H9 (cell line): Measurements from ENCODE around the gene BCAS3. TPM values are rescaled to one million over a fixed set of nuclear protein-coding genes. Genes with fewer than 3 reads are reported as not detected.

Source experiments
- DNase-seq: peaks from one replicate; pipeline ENCODE4 v3.0.0-alpha.2; 2017
- H2AFZ ChIP-seq: one replicate; pipeline ENCODE4 v1.6.1; 2013; ENCODE audit warnings: mild to moderate bottlenecking, low read length, control low read depth, moderate library complexity
- H2AK5ac ChIP-seq: 2 replicates; pipeline ENCODE4 v1.6.1; 2013; ENCODE audit warnings: low read length, control low read depth, mixed read lengths; ENCODE audit not compliant: insufficient read length
- H2BK120ac ChIP-seq: one replicate; pipeline ENCODE4 v1.6.1; 2013; ENCODE audit warnings: low read depth, mild to moderate bottlenecking, low read length, control low read depth, inconsistent platforms; ENCODE audit not compliant: poor library complexity, severe bottlenecking
- H2BK12ac ChIP-seq: 2 replicates; pipeline ENCODE4 v1.6.1; 2013; ENCODE audit warnings: low read length, control low read depth, mixed read lengths, low read depth; ENCODE audit not compliant: insufficient read length
- H2BK15ac ChIP-seq: 2 replicates; pipeline ENCODE4 v1.6.1; 2013; ENCODE audit warnings: low read depth, low read length, control low read depth
- H2BK20ac ChIP-seq: one replicate; pipeline ENCODE4 v1.6.1; 2013; ENCODE audit warnings: low read depth, mild to moderate bottlenecking, low read length, control low read depth, inconsistent platforms; ENCODE audit not compliant: poor library complexity, severe bottlenecking
- H2BK5ac ChIP-seq: 2 replicates; pipeline ENCODE4 v1.6.1; 2013; ENCODE audit warnings: low read length, control low read depth, mixed read lengths; ENCODE audit not compliant: insufficient read length
- H3K14ac ChIP-seq: 2 replicates; pipeline ENCODE4 v1.6.1; 2013; ENCODE audit warnings: low read length, control low read depth; ENCODE audit not compliant: insufficient read depth
- H3K18ac ChIP-seq: 2 replicates; pipeline ENCODE4 v1.6.1; 2013; ENCODE audit warnings: low read depth, mild to moderate bottlenecking, mixed read lengths, low read length, control low read depth; ENCODE audit not compliant: insufficient read length
- H3K23ac ChIP-seq: 2 replicates; pipeline ENCODE4 v1.6.1; 2013; ENCODE audit warnings: low read length, control low read depth, mixed read lengths, low read depth; ENCODE audit not compliant: insufficient read length
- H3K23me2 ChIP-seq: 2 replicates; pipeline ENCODE4 v1.6.1; 2013; ENCODE audit warnings: low read depth, mild to moderate bottlenecking, mixed read lengths, low read length, control low read depth; ENCODE audit not compliant: insufficient read length, poor library complexity, severe bottlenecking
- H3K27ac ChIP-seq: 2 replicates; pipeline ENCODE4 v1.5.1; 2013; ENCODE audit warnings: low read length, control low read depth, mixed read lengths, low read depth; ENCODE audit not compliant: insufficient read length
- H3K27me3 ChIP-seq: 2 replicates; pipeline ENCODE4 v1.6.1; 2013; ENCODE audit warnings: low read length, control low read depth, inconsistent platforms; ENCODE audit not compliant: insufficient read depth
- H3K4ac ChIP-seq: 2 replicates; pipeline ENCODE4 v1.6.1; 2013; ENCODE audit warnings: low read depth, mild to moderate bottlenecking, control low read depth, inconsistent platforms, low read length, moderate library complexity
- H3K4me1 ChIP-seq: 2 replicates; pipeline ENCODE4 v1.6.1; 2013; ENCODE audit warnings: low read length, control low read depth, inconsistent platforms; ENCODE audit not compliant: insufficient read depth
- H3K4me2 ChIP-seq: 2 replicates; pipeline ENCODE4 v1.6.1; 2013; ENCODE audit warnings: low read length, control low read depth, mixed read lengths; ENCODE audit not compliant: insufficient read length, insufficient read depth
- H3K56ac ChIP-seq: 2 replicates; pipeline ENCODE4 v1.6.1; 2013; ENCODE audit warnings: low read depth, mild to moderate bottlenecking, mixed read lengths, low read length, control low read depth; ENCODE audit not compliant: insufficient read length
- H3K79me1 ChIP-seq: 2 replicates; pipeline ENCODE4 v1.6.1; 2013; ENCODE audit warnings: low read depth, mild to moderate bottlenecking, moderate library complexity, low read length, control low read depth, inconsistent platforms; ENCODE audit not compliant: insufficient read depth, poor library complexity, severe bottlenecking
- H3K79me2 ChIP-seq: 2 replicates; pipeline ENCODE4 v1.6.1; 2013; ENCODE audit warnings: low read length, control low read depth, inconsistent platforms; ENCODE audit not compliant: insufficient read depth
- H3K9ac ChIP-seq: 2 replicates; pipeline ENCODE4 v1.6.1; 2013; ENCODE audit warnings: low read length, control low read depth, mixed read lengths; ENCODE audit not compliant: insufficient read length; ENCODE audit errors: extremely low read depth
- H3K9me3 ChIP-seq: one replicate; pipeline ENCODE4 v1.6.1; 2013; ENCODE audit warnings: low read depth, low read length, inconsistent platforms; ENCODE audit not compliant: control insufficient read depth
- H3T11ph ChIP-seq: one replicate; pipeline ENCODE4 v1.6.1; 2013; ENCODE audit warnings: mild to moderate bottlenecking, low read length, control low read depth, inconsistent platforms
- H4K20me1 ChIP-seq: one replicate; pipeline ENCODE4 v1.6.1; 2013; ENCODE audit not compliant: control insufficient read depth, insufficient read length, insufficient read depth
- H4K5ac ChIP-seq: 2 replicates; pipeline ENCODE4 v1.6.1; 2013; ENCODE audit warnings: low read depth, mild to moderate bottlenecking, mixed read lengths, low read length, control low read depth; ENCODE audit not compliant: insufficient read length
- H4K8ac ChIP-seq: replicated peaks from 2 replicates; pipeline ENCODE4 v1.6.1; 2013; ENCODE audit warnings: low read length, control low read depth, mixed read lengths, low read depth; ENCODE audit not compliant: insufficient read length
- H4K91ac ChIP-seq: 2 replicates; pipeline ENCODE4 v1.6.1; 2013; ENCODE audit warnings: low read depth, mild to moderate bottlenecking, moderate library complexity, mixed read lengths, low read length, control low read depth; ENCODE audit not compliant: insufficient read length
- H3K27ac Mint-ChIP-seq, 3 experiments: 2 replicates in 2 of 3; 3 replicates in 1 of 3; pipeline ENCODE4 v1.8.0; 2020 to 2021; ENCODE audit warnings: mixed read lengths in 3 of 3, mild to moderate bottlenecking in 1 of 3, moderate library complexity in 1 of 3
- H3K27me3 Mint-ChIP-seq: 2 replicates; pipeline ENCODE4 v1.8.0; 2021; ENCODE audit warnings: low read depth, mild to moderate bottlenecking, moderate library complexity, mixed read lengths
- H3K36me3 Mint-ChIP-seq, 3 experiments: 2 replicates in 2 of 3; 3 replicates in 1 of 3; pipeline ENCODE4 v1.8.0; 2020 to 2021; ENCODE audit warnings: low read depth in 3 of 3, mixed read lengths in 3 of 3; ENCODE audit not compliant: insufficient read depth in 1 of 3
- H3K4me1 Mint-ChIP-seq, 2 experiments: 2 replicates each; pipeline ENCODE4 v1.8.0; 2020; ENCODE audit warnings: mixed read lengths in 2 of 2
- H3K4me3 Mint-ChIP-seq, 2 experiments: 2 replicates in 1 of 2; 3 replicates in 1 of 2; pipeline ENCODE4 v1.8.0; 2020 to 2021; ENCODE audit warnings: mild to moderate bottlenecking in 2 of 2, mixed read lengths in 2 of 2, moderate library complexity in 1 of 2
- H3K9me3 Mint-ChIP-seq, 2 experiments: 2 replicates in 1 of 2; 3 replicates in 1 of 2; pipeline ENCODE4 v1.8.0; 2020; ENCODE audit warnings: mild to moderate bottlenecking in 2 of 2, mixed read lengths in 2 of 2, moderate library complexity in 1 of 2
- WGBS: extraction: QIAGEN DNeasy Blood & Tissue Kit; methylation state at CpG from one replicate; pipeline ENCODE4 v1.1.7; 2013; ENCODE audit warnings: missing lambda C conversion rate, low lambda C conversion rate, mixed read lengths; ENCODE audit not compliant: insufficient read length; ENCODE audit errors: extremely low coverage; 5-methylcytosine and 5-hydroxymethylcytosine counted together
- total RNA-seq: library from RNA; stranded (reverse); gene quantifications from 2 replicates; pipeline ENCODE4 v1.2.1, GENCODE V29; 2021
- TF ChIP-seq, protein P1 (sequence below): fragments of 200-600 bp; sonication (generic); conservative IDR thresholded peaks from 3 replicates; pipeline ENCODE4 v1.8.0; 2021; ENCODE audit warnings: antibody characterized with exemption, mild to moderate bottlenecking

The BCAS3 gene
- total RNA-seq, 1 experiment from 2014 or later: 22.4 TPM

DNA sequence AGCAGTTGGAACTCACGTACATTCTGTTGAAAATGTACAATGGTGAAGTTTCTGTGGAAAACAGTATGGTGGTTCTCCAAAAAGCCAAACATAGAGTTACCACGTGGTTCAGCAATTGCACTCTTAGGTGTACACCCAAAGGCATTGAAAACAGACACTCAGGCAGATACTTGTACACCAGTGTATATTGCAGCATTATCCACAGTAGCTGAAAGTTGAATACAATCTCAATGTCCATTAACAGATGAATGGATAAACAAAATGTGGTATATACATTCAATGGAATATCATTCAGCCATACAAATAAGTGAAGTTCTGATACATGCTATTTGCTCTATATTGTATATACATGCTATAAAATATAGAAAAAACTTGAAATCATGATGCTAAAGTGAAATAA lies 745.2 kb downstream of the BCAS3 start:
- H3K4me1 Mint-ChIP-seq: peaks cover 7% of the 10 kb centered on the region in 2 experiments
- peaks cover 60% of the 10 kb centered on the region for H3K27me3 Mint-ChIP-seq
- no CpG with 5 or more reads among the region's 2 CpGs for WGBS

More for the DNA sequence above, 745.2 kb downstream of the BCAS3 start:
- H3K4ac ChIP-seq: no peak overlapping the region
- no peak overlapping the region for H3T11ph ChIP-seq
- no peaks in the 10 kb centered on the region for H3K9me3 ChIP-seq
- no peak overlapping the region for H4K91ac ChIP-seq
- H3K23me2 ChIP-seq: no peaks in the 10 kb centered on the region
- H2BK20ac ChIP-seq: no peak overlapping the region
- H2BK5ac ChIP-seq: no peak overlapping the region
- H4K8ac ChIP-seq: no peak overlapping the region
- H2BK120ac ChIP-seq: no peak overlapping the region
- no peak overlapping the region for H3K27ac ChIP-seq
- H2AK5ac ChIP-seq: no peak overlapping the region
- no peak overlapping the region for H2AFZ ChIP-seq
- H3K56ac ChIP-seq: no peak overlapping the region
- H3K79me2 ChIP-seq: no peaks in the 10 kb centered on the region
- no peak overlapping the region for H3K14ac ChIP-seq
- H2BK12ac ChIP-seq: no peak overlapping the region
- no peaks in the 10 kb centered on the region for H4K20me1 ChIP-seq
- TF ChIP-seq, protein P1, sequence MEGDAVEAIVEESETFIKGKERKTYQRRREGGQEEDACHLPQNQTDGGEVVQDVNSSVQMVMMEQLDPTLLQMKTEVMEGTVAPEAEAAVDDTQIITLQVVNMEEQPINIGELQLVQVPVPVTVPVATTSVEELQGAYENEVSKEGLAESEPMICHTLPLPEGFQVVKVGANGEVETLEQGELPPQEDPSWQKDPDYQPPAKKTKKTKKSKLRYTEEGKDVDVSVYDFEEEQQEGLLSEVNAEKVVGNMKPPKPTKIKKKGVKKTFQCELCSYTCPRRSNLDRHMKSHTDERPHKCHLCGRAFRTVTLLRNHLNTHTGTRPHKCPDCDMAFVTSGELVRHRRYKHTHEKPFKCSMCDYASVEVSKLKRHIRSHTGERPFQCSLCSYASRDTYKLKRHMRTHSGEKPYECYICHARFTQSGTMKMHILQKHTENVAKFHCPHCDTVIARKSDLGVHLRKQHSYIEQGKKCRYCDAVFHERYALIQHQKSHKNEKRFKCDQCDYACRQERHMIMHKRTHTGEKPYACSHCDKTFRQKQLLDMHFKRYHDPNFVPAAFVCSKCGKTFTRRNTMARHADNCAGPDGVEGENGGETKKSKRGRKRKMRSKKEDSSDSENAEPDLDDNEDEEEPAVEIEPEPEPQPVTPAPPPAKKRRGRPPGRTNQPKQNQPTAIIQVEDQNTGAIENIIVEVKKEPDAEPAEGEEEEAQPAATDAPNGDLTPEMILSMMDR: no peak
- H3K27ac Mint-ChIP-seq: no peak overlapping the region
- no peak for DNase-seq
- no peak overlapping the region for H3K18ac ChIP-seq
- no peaks in the 10 kb centered on the region for H3K9me3 Mint-ChIP-seq
- no peak overlapping the region for H3K4me3 Mint-ChIP-seq
- H3K4me1 ChIP-seq: peaks cover 2% of the 10 kb centered on the region; the same call in 1 of the 2 replicates
- H3K27me3 ChIP-seq: no peaks in the 10 kb centered on the region
- no peaks in the 10 kb centered on the region for H3K79me1 ChIP-seq
- no peak overlapping the region for H4K5ac ChIP-seq
- no peak overlapping the region for H3K23ac ChIP-seq
- no peaks in the 10 kb centered on the region for H3K36me3 Mint-ChIP-seq
- H3K9ac ChIP-seq: no peak overlapping the region
- no peak overlapping the region for H2BK15ac ChIP-seq
- no peak overlapping the region for H3K4me2 ChIP-seq
